SU-DHL-6 (cell line): ENCODE results near the gene PTPN13.

ENCODE experiments used
- H2AFZ ChIP-seq: fragments of 200-600 bp; sonication (generic); 2 replicates; pipeline ENCODE4 v1.6.1; 2014; ENCODE audit warnings: low read depth, mild to moderate bottlenecking, moderate library complexity, mixed read lengths, antibody characterized with exemption, low read length; ENCODE audit not compliant: severe bottlenecking
- H3F3A ChIP-seq: fragments of 200-600 bp; shearing (Covaris generic); 2 replicates; pipeline ENCODE4 v1.6.0; 2016; ENCODE audit warnings: antibody characterized with exemption, mild to moderate bottlenecking; ENCODE audit not compliant: insufficient read depth
- H3K27ac ChIP-seq: fragments of 200-600 bp; sonication (generic); 2 replicates; pipeline ENCODE4 v1.5.1; 2016; ENCODE audit warnings: low read depth, mild to moderate bottlenecking, low read length, moderate library complexity, mixed read lengths
- H3K27me3 ChIP-seq: fragments of 200-600 bp; sonication (generic), shearing (Covaris generic); 2 replicates; pipeline ENCODE4 v1.6.0; 2014; ENCODE audit warnings: mild to moderate bottlenecking, low read length
- H3K36me3 ChIP-seq: fragments of 200-600 bp; sonication (generic); 2 replicates; pipeline ENCODE4 v1.6.1; 2014; ENCODE audit warnings: mild to moderate bottlenecking, low read length, mixed read lengths
- H3K4me2 ChIP-seq: fragments of 300-600, 200-600 bp; shearing (Covaris generic), sonication (generic); 2 replicates; pipeline ENCODE4 v1.6.0; 2014; ENCODE audit warnings: low read length, low read depth, mild to moderate bottlenecking; ENCODE audit not compliant: poor library complexity, severe bottlenecking
- H3K4me3 ChIP-seq: fragments of 200-600 bp; sonication (generic); 2 replicates; pipeline ENCODE4 v1.5.1; 2014; ENCODE audit warnings: antibody characterized with exemption, low read length, mild to moderate bottlenecking, mixed read lengths; ENCODE audit not compliant: insufficient read depth, poor library complexity, severe bottlenecking
- H3K79me2 ChIP-seq: fragments of 200-600 bp; sonication (generic); 2 replicates; pipeline ENCODE4 v1.6.1; 2014; ENCODE audit warnings: mild to moderate bottlenecking, low read length, moderate library complexity; ENCODE audit not compliant: insufficient read depth
- H3K9ac ChIP-seq: fragments of 200-600 bp; sonication (generic); 2 replicates; pipeline ENCODE4 v1.7.0; 2014; ENCODE audit warnings: mild to moderate bottlenecking, low read length
- H3K9me2 ChIP-seq: fragments of 200-600 bp; sonication (generic); replicated peaks from 2 replicates; pipeline ENCODE4 v1.6.1; 2014; ENCODE audit warnings: low read length; ENCODE audit not compliant: insufficient read depth
- H3K9me3 ChIP-seq: fragments of 200-600 bp; sonication (generic); 2 replicates; pipeline ENCODE4 v1.6.1; 2014; ENCODE audit warnings: low read length, mixed read lengths; ENCODE audit not compliant: insufficient read depth
- H4K20me1 ChIP-seq: fragments of 200-600 bp; sonication (generic); 2 replicates; pipeline ENCODE4 v1.6.1; 2014; ENCODE audit warnings: low read depth, mild to moderate bottlenecking, antibody characterized with exemption, low read length, moderate library complexity, mixed read lengths
- EZH2phosphoT487 ChIP-seq: fragments of 200-600 bp; sonication (generic), shearing (Covaris generic); conservative IDR thresholded peaks from 2 replicates; pipeline ENCODE4 v1.6.1; 2018; ENCODE audit warnings: mild to moderate bottlenecking, antibody characterized with exemption, low read length, moderate library complexity, mixed read lengths
- TF ChIP-seq, protein P1 (sequence below): fragments of 200-600 bp; sonication (generic); IDR thresholded peaks from one replicate; pipeline ENCODE4 v1.5.1; 2017; ENCODE audit warnings: antibody characterized with exemption, mild to moderate bottlenecking, low read length, moderate library complexity; ENCODE audit not compliant: insufficient read depth, poor library complexity, severe bottlenecking

PTPN13 gene

DNA sequence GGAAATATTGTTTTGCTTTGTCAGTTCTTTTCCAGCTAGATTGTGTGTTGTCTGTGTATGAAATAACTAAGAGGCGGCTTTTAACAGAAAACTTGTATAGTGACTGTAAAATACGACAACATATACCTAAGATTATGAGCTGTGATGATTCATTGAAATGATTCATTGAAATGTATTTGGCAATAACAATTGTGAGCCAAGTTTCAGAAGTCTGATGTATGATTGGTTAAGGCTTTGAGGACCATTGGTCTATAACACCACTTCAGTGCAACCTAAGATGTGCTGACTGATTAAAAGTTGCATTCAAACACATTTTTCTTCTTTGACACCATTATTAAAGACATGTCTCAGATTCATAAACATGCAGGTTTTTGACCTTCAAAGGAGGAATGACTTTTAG is 76.6 kb downstream of the PTPN13 start:
- Histone ChIP-seq H3K4me3 (no peak overlapping the region), H3K27ac (no peak overlapping the region), H3K27me3 (no peaks in the 10 kb centered on the region), H3K9me3 (no peaks in the 10 kb centered on the region), H2AFZ (no peak overlapping the region), H3K9ac (no peak overlapping the region), H3K36me3 (no peaks in the 10 kb centered on the region), H3K9me2 (no peaks in the 10 kb centered on the region), H3F3A (no peaks in the 10 kb centered on the region), H3K79me2 (no peaks in the 10 kb centered on the region), H3K4me2 (no peak overlapping the region), H4K20me1 (no peaks in the 10 kb centered on the region)
- TF ChIP-seq EZH2phosphoT487: no peak
- TF ChIP-seq, protein P1, sequence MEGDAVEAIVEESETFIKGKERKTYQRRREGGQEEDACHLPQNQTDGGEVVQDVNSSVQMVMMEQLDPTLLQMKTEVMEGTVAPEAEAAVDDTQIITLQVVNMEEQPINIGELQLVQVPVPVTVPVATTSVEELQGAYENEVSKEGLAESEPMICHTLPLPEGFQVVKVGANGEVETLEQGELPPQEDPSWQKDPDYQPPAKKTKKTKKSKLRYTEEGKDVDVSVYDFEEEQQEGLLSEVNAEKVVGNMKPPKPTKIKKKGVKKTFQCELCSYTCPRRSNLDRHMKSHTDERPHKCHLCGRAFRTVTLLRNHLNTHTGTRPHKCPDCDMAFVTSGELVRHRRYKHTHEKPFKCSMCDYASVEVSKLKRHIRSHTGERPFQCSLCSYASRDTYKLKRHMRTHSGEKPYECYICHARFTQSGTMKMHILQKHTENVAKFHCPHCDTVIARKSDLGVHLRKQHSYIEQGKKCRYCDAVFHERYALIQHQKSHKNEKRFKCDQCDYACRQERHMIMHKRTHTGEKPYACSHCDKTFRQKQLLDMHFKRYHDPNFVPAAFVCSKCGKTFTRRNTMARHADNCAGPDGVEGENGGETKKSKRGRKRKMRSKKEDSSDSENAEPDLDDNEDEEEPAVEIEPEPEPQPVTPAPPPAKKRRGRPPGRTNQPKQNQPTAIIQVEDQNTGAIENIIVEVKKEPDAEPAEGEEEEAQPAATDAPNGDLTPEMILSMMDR: no peak

DNA sequence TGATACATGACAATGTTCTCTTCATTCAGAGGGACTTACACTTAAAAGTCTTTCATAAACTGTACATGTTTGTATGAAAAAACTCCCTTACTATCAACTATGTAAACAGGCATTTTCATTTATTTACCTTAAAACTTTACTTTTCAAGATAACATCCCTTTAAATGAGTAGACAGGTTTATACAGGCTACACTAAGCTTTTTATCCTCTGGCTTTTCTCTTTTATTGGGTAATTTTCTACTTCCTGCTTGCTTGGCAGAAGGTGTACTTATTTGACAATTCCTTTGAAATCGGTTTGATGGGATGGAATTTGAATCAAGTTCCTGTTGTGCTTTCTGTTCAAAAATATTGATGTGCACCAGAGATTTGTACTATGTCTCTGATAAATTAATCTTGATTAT is 81.4 kb downstream of the PTPN13 start:
- H3K4me3 ChIP-seq: no peak overlapping the region
- H3K9ac ChIP-seq: no peak overlapping the region
- no peak overlapping the region for H3K4me2 ChIP-seq
- no peaks in the 10 kb centered on the region for H3K9me2 ChIP-seq
- H4K20me1 ChIP-seq: no peaks in the 10 kb centered on the region
- TF ChIP-seq EZH2phosphoT487: no peak
- TF ChIP-seq, protein P1: no peak
- H2AFZ ChIP-seq: no peak overlapping the region
- H3K9me3 ChIP-seq: no peaks in the 10 kb centered on the region
- no peaks in the 10 kb centered on the region for H3F3A ChIP-seq
- no peaks in the 10 kb centered on the region for H3K36me3 ChIP-seq
- no peaks in the 10 kb centered on the region for H3K27me3 ChIP-seq
- no peak overlapping the region for H3K27ac ChIP-seq
- H3K79me2 ChIP-seq: no peaks in the 10 kb centered on the region

DNA sequence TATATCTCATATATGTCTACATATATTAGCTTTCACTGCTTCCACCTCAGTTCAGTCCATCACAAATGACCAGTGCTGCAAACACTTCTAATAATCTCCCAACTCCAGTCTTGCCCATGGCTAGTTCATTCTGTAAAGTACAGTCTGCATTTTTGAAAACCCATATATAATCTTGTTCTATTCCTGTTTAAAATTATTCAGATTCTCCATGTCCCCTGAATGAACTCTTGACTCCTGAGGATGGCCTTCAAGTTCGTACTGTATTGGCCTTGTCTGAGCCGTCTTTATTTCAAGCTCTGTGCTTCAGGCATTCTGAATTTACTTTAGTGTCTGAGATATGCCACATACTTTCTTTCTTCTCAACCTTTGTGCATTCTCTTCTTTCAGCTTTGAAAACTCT is 84.7 kb downstream of the PTPN13 start:
- Histone ChIP-seq H3K27me3 (no peaks in the 10 kb centered on the region), H3F3A (no peaks in the 10 kb centered on the region), H3K9ac (no peak overlapping the region)

More for the DNA sequence above, 84.7 kb downstream of the PTPN13 start:
- Histone ChIP-seq H3K4me2 (no peak overlapping the region), H3K9me3 (no peaks in the 10 kb centered on the region), H3K4me3 (no peak overlapping the region), H4K20me1 (no peaks in the 10 kb centered on the region), H3K36me3 (no peaks in the 10 kb centered on the region), H3K9me2 (no peaks in the 10 kb centered on the region), H3K27ac (no peak overlapping the region), H2AFZ (no peak overlapping the region), H3K79me2 (no peaks in the 10 kb centered on the region)
- TF ChIP-seq, protein P1: no peak
- no peak for TF ChIP-seq EZH2phosphoT487
